H1 (cell line): ENCODE results near the gene DDI1. TPM values are rescaled to one million over a fixed set of nuclear protein-coding genes. Genes with fewer than 3 reads are reported as not detected.

Source experiments
- KDM5A ChIP-seq: fragments of 200-600 bp; IDR thresholded peaks from 2 replicates; pipeline ENCODE4 v1.7.1; 2012; ENCODE audit warnings: mild to moderate bottlenecking, low read length, inconsistent platforms, mixed read lengths
- polyA plus RNA-seq, 7 experiments: library from polyadenylated mRNA; depleted of rRNA in 3 of 7; stranded (reverse) in 5 of 7; unstranded in 2 of 7; fragments of >200 nt in 5 of 7; fragments of 200-250 nt in 2 of 7; gene quantifications; 1 replicate in 5 of 7; 2 replicates in 1 of 7; 4 replicates in 1 of 7; pipeline versions ENCODE4 v1.2.1 to v1.2.3, GENCODE V29; 2011 to 2013; ENCODE audit warnings: missing spikeins in 2 of 7, mixed read lengths in 2 of 7
- total RNA-seq: library from RNA; stranded (reverse); fragmentation: NEBNext Ultra II Directional; extraction: Animal tissue kit (Norgen Biotek cat#: 25700); gene quantifications from 2 replicates; pipeline ENCODE4 v1.2.1, GENCODE V29; 2021

The DDI1 gene
- total and polyA plus RNA-seq, 2 of the 8 experiments (the other 6 are each of a cell fraction or from before 2014, with no cell fraction given): not detected

GRCh38 chr11:104024572-104024971 is 11.9 kb upstream of the DDI1 start (continued):
- TF ChIP-seq KDM5A: no peak
- TF ChIP-seq, all 59 proteins: peak for 0
